Measurements from ENCODE around the gene CDK5RAP1.
A peak's percentile ranks its signal among the peaks of the same experiment; 100 is the strongest.
"Not testable (repeated sequence)": the region's sequence is repeated elsewhere in the genome, so short reads cannot be mapped to it uniquely, and the experiment has no call there.

The CDK5RAP1 gene

DNA sequence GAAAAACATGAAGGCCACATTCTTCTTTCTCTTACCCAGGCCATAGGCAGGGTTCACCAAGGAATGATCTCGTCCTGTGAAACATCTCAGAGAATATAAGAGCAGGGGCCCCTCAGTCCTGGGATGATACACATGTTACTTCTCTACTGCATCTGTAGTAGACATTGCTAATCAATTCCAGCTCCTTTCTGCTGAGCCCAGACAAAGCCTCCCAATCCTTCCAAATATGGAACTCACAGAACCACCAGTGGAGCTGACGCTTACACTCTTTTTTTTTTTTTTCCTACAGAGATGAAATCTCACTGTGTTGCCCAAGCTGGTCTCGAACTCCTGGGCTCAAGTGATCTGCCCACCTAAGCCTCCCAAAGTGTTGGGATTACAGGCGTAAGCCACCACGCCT lies 33.1 kb upstream of the CDK5RAP1 start:
- H3K27ac Mint-ChIP-seq, result no peak overlapping the region
- no peaks in the 10 kb centered on the region for H3K4me1 Mint-ChIP-seq (ENCODE audit: low read depth)
- no peak overlapping the region for H3K4me3 Mint-ChIP-seq
- no peaks in the 10 kb centered on the region for H3K27me3 Mint-ChIP-seq
- no peaks in the 10 kb centered on the region for H3K9me3 Mint-ChIP-seq
- no peaks in the 10 kb centered on the region for H3K36me3 Mint-ChIP-seq (ENCODE audit: low read depth)
- DNase-seq, result no peak

DNA sequence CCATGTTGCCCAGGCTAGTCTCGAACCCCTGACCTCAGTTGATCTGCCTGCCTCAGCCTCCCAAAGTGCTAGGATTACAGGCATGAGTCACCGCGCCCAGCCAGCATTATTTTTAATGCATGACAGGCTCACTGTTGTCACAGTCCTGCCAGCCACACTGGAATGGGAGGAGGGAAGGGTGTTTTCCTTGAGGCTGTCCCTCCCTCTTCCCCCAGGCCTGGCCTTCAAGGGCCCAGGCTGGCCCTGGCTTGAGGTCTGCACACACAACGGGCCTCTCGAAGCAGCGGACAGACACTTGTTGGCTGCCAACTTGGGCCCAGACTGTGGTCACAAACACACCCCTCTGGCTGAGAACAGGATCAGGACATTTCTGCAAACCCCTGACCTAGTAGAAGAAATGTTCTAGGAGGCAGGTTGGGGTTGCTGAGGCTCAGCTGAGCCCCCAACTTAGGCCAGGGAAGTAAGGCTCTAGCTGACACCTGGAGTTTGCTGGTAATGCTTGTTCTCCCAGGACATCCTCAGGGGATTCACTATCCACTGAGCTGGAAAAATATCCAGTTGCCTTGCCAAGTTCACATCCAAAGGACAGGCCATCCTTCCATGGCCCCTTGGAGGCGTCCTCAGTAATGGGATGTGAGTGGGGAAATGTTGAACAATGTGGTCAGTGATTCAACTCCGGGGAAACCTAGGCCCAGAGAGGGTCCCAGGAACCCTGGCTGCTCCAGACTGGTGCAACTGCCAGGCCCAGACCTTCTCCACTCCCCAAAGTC lies 32.3 kb upstream of the CDK5RAP1 start:
- Mint-ChIP-seq H3K36me3 (ENCODE audit: low read depth) (no peaks in the 10 kb centered on the region), H3K27ac (no peak overlapping the region), H3K27me3 (no peaks in the 10 kb centered on the region), H3K4me1 (ENCODE audit: low read depth) (no peaks in the 10 kb centered on the region), H3K4me3 (no peak overlapping the region), H3K9me3 (no peaks in the 10 kb centered on the region)
- no peak for DNase-seq

DNA sequence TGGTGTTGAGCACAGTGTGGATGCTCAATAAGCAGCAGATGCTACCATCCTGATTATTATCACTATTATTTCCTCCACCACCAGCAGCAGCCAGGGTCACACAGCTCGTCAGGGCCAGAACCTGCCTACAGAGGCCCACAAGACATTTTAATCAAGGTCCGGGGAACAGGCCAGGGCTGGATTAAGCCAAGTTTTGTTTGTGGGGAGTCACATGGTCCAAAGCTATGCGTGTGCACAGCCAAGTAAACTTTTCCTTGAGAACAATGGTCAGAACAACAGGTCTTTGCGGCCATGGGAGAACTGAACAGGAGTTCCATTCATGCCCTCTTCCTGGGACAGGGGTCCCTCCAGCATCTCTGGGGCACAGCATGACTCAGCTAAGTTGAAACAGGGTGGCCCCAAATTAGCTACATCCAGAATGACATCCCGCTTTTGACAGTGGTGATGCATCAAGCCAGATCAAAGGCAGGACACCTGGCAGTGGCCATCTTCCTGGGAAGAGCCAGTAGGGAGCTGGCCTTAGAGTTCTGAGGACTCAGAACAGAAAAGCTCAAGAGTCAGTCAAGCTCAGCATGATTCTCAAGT lies 30.6 kb upstream of the CDK5RAP1 start:
- Mint-ChIP-seq H3K27ac (no peak overlapping the region), H3K36me3 (ENCODE audit: low read depth) (no peaks in the 10 kb centered on the region), H3K4me1 (ENCODE audit: low read depth) (no peaks in the 10 kb centered on the region), H3K4me3 (no peak overlapping the region), H3K27me3 (no peaks in the 10 kb centered on the region), H3K9me3 (no peaks in the 10 kb centered on the region)
- DNase-seq, result no peak

DNA sequence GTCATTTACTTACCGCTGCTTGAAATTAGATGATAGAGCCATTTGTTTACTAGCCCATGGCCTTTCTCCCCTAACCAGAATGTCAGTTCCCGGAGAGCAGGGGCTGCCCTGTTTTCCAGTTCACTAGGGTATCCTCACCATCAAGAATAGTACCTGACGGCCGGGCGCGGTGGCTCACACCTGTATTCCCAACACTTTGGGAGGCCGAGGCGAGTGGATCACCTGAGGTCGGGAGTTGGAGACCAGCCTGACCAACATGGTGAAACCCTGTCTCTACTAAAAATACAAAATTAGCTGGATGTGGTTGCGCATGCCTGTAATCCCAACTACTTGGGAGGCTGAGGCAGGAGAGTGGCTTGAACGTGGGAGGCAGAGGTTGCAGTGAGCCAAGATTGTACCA lies 22.6 kb upstream of the CDK5RAP1 start:
- H3K27me3 Mint-ChIP-seq; H3K4me3 Mint-ChIP-seq; DNase-seq; H3K9me3 Mint-ChIP-seq; H3K27ac Mint-ChIP-seq; H3K36me3 Mint-ChIP-seq (ENCODE audit: low read depth); H3K4me1 Mint-ChIP-seq (ENCODE audit: low read depth): not testable (repeated sequence)

DNA sequence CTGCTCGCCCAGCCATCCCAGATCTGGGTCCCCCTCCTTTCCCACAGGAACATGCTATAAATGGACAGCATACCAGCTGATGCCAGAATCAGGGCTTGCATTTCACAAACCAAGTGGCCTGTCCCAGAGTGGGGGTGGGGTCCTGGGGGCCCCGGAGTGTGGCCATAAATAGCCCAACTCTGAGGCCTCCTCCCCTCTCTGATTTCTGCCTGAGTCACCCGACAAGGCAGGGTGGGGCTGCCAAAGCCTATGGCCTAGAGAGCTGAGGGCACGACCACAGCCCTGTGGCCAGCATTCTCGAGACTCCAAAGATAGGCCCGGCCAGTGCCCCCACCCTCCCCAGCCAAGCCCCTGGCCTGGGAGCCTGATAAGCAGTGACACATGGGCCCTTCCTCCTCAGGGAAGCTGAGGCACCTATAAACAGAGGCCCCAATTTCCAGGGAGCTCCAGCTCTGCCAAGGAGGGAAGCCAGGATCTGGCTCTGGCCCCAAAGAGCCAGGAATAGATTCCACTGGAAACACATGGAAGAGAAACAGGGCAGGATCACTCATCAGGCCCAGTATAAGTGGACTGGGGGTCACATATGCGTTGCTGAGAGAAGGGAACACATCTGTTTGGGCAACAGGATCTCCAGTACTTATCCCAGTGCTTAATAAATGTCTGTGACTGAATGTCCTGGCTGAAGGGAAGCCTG lies 22.0 kb upstream of the CDK5RAP1 start:
- Mint-ChIP-seq H3K4me1 (ENCODE audit: low read depth) (no peaks in the 10 kb centered on the region), H3K9me3 (no peaks in the 10 kb centered on the region), H3K27me3 (no peaks in the 10 kb centered on the region), H3K27ac (no peak overlapping the region), H3K4me3 (no peak overlapping the region), H3K36me3 (ENCODE audit: low read depth) (no peaks in the 10 kb centered on the region)
- DNase-seq, result no peak

DNA sequence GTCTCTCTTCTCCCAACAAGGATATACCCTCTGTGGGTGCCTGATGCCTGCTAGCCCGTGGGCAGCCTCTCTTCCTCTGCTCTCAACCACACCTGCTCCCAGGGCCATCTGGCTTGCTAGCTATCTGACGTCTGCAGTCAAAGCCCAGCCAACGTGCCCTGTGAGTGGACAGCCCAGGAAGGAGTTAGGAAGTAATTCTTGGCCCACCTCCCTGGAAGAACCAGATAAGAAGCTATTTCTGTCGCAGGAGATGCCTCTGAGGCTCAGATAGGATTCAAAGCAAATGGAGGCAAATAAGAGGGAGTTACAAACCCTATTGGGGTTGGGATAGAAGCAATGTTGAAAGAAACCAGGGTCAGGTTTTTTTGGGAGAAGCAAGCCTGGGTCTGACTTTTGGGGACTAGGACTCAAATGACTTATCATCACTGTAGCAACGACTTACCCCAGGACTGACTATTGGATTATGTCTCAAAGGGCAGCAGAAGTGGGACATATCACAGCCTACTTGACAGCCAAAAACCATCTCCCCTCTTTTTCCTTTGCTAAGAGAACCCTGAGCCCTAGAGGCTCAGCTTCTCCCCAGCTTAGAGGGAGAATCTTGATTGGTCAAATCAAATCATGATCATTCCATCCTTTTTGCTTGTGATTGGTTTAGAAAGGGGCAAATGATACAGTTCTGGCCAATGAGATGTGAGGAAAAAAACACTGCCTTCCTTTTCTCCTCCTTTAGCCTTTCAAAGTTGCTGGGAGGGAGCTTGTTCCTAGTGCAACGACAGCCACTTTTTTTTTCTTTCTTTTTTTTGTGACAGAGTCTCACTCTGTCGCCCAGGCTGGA lies 18.0 kb upstream of the CDK5RAP1 start:
- H3K36me3 Mint-ChIP-seq (ENCODE audit: low read depth), result no peaks in the 10 kb centered on the region
- DNase-seq, result no peak
- no peak overlapping the region for H3K27ac Mint-ChIP-seq
- no peaks in the 10 kb centered on the region for H3K9me3 Mint-ChIP-seq
- no peaks in the 10 kb centered on the region for H3K27me3 Mint-ChIP-seq
- H3K4me3 Mint-ChIP-seq, result no peak overlapping the region
- H3K4me1 Mint-ChIP-seq (ENCODE audit: low read depth), result no peaks in the 10 kb centered on the region

DNA sequence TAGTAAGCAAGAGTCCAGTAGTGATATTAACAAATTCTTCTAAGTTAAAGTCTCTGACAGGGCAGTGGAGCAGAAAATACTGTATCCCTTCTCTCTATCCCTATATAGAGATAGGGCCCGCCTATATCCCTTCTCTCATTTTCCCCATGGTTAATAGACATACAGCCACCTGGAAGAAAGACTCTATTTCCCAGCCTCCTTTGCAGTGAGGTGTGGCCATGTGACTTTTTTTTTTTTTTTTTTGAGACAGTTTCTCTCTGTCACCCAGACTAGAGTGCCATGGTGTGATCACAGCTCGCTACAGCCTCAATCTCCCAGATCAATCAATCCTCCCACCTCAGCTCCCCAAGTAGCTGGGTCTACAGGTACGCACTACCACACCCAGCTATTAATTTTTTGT lies 16.7 kb upstream of the CDK5RAP1 start:
- no peak overlapping the region for H3K4me3 Mint-ChIP-seq
- no peaks in the 10 kb centered on the region for H3K9me3 Mint-ChIP-seq
- no peak overlapping the region for H3K27ac Mint-ChIP-seq
- no peaks in the 10 kb centered on the region for H3K4me1 Mint-ChIP-seq (ENCODE audit: low read depth)
- H3K27me3 Mint-ChIP-seq, result no peaks in the 10 kb centered on the region
- no peaks in the 10 kb centered on the region for H3K36me3 Mint-ChIP-seq (ENCODE audit: low read depth)
- no peak for DNase-seq

DNA sequence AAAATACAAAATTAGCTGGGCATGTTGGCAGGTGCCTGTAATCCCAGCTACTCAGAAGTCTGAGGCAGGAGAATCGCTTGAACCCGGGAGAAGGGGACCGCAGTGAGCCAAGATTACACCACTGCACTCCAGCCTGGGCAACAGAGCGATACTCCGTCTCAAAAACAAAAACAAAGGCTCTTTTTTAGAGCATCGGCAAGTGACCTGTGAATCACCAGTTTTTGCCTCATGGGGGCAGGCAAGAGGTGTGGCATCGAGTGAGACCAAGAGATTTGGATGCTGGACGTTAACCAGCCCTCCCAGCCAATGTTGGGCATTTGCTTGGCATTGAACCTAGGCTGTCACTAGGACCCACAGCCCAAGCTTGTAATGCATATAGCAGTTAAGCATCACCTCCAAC lies 14.6 kb upstream of the CDK5RAP1 start:
- Mint-ChIP-seq H3K27me3 (no peaks in the 10 kb centered on the region), H3K36me3 (ENCODE audit: low read depth) (peaks cover 13% of the 10 kb centered on the region), H3K4me1 (ENCODE audit: low read depth) (no peaks in the 10 kb centered on the region), H3K27ac (no peak overlapping the region), H3K9me3 (no peaks in the 10 kb centered on the region), H3K4me3 (no peak overlapping the region)
- no peak for DNase-seq

DNA sequence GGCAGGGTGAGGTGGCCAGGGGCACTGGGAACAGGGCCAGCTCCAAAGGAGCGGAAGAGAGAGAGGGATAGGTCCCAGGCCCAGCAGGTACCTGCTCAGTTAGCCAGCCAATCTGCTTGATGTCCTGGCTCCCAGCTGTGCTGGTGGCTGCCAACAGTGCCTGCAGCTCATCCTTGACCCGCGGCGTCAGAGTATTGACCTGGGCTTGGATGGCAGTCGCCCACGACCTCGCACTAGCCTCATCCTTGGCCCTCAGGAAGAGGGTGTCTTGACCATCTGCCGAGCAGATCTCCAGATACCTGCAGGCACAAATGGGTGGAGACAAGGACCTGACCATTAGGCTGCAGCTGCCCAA lies 11.1 kb upstream of the CDK5RAP1 start:
- no peaks in the 10 kb centered on the region for H3K9me3 Mint-ChIP-seq
- H3K4me1 Mint-ChIP-seq (ENCODE audit: low read depth), result peaks cover 2% of the 10 kb centered on the region
- no peak overlapping the region for H3K27ac Mint-ChIP-seq
- H3K4me3 Mint-ChIP-seq, result no peak overlapping the region
- DNase-seq, result no peak
- H3K36me3 Mint-ChIP-seq (ENCODE audit: low read depth), result peaks cover 29% of the 10 kb centered on the region
- no peaks in the 10 kb centered on the region for H3K27me3 Mint-ChIP-seq

DNA sequence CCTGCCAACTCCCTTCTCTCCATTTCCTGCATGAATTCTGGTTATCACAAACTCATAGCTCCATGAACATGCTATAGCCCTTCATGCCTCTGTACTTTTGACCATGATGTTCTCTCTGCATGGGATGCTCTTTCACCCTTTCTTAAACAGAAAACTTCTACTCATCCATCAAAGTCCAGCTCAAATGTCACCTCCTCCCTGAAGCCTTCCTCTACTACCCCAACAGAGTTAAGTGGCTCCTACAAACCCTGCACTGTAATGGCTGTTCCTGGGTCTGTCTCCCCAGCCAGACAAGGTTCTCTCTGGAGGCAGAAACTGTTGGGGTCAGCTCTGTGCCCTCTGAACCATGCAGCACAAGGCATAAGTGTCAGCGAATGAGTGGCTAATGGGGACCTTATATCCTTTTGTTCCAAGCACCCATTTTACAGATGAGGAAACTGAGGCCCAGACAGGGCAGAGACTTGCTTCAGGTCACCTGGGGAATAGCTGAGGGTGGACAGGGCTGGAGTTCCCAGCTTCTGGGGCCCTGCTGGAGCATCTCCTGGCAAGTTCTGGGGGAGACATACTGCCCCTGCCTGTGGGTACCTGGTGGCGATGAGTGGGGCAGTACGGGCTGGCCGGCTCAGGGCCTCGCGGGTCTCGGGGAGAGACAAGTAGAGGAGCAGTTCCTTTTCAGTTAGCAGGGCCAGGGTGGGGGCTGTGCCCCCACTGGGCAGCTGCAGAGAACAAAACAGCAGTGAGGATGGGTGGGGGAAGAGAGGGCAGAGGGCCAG lies 10.6 kb upstream of the CDK5RAP1 start:
- DNase-seq, result no peak
- H3K36me3 Mint-ChIP-seq (ENCODE audit: low read depth), result peaks cover 35% of the 10 kb centered on the region
- no peaks in the 10 kb centered on the region for H3K27me3 Mint-ChIP-seq
- H3K4me1 Mint-ChIP-seq (ENCODE audit: low read depth), result peaks cover 7% of the 10 kb centered on the region
- no peak overlapping the region for H3K27ac Mint-ChIP-seq
- H3K4me3 Mint-ChIP-seq, result no peak overlapping the region
- no peaks in the 10 kb centered on the region for H3K9me3 Mint-ChIP-seq

DNA sequence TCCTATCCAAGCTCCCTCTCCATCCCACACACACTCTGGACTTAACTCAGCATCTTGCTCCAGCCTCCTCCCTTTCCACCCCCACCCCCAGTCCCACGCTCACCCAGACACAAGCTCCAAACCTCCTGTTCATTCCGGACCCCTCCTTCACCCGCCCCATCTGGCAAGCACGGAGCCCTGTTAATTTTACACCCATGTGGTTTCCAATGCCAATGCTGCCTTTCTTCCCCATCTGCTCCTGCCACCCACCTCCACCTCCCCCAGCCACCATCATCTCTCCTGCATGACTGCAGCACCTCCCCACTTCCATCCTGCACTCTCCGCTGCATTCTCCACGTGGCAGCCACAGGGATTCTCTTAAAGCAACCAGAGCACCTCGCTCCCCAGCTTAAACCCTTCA lies 9.9 kb upstream of the CDK5RAP1 start:
- Mint-ChIP-seq H3K4me3 (no peak overlapping the region), H3K4me1 (ENCODE audit: low read depth) (peaks cover 7% of the 10 kb centered on the region), H3K27me3 (no peaks in the 10 kb centered on the region), H3K9me3 (no peaks in the 10 kb centered on the region), H3K27ac (no peak overlapping the region), H3K36me3 (ENCODE audit: low read depth) (peaks cover 35% of the 10 kb centered on the region)
- no peak for DNase-seq

DNA sequence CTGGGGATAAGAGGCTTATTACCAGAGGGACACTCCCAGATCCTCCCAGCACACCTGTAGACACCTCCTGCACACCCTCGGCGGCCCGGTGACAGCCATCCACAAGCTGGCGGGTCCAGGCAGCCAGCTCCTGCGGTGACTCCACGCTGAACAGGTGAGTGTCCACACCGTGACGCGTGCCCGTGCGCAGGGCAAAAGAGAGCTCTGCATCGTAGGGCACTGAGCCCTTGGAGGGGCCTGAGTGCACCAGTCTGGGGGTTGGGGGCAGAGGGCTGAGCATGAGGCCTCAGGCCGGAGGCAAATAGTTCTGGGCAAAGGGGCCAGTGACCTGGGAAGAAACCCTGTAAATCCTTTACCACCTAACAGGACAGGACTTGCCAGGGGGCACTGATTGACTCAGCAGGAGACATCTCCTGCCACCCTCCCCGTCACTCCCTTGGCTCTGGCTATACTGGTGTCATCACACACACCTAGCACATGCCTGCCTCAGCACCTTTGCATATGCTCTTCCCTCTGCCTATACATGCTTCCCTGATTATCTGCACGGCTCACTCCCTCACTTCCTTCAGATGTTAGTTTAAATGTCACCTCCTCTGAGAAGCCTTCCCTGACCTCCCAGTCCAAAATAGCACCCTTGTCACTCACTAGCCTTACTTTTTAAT lies 8.9 kb upstream of the CDK5RAP1 start:
- H3K27ac Mint-ChIP-seq, result peak overlapping the region; percentile 12
- DNase-seq, result no peak
- H3K4me3 Mint-ChIP-seq, result no peak overlapping the region
- H3K4me1 Mint-ChIP-seq (ENCODE audit: low read depth), result peaks cover 7% of the 10 kb centered on the region
- no peaks in the 10 kb centered on the region for H3K9me3 Mint-ChIP-seq
- H3K36me3 Mint-ChIP-seq (ENCODE audit: low read depth), result peaks cover 40% of the 10 kb centered on the region
- H3K27me3 Mint-ChIP-seq, result no peaks in the 10 kb centered on the region

DNA sequence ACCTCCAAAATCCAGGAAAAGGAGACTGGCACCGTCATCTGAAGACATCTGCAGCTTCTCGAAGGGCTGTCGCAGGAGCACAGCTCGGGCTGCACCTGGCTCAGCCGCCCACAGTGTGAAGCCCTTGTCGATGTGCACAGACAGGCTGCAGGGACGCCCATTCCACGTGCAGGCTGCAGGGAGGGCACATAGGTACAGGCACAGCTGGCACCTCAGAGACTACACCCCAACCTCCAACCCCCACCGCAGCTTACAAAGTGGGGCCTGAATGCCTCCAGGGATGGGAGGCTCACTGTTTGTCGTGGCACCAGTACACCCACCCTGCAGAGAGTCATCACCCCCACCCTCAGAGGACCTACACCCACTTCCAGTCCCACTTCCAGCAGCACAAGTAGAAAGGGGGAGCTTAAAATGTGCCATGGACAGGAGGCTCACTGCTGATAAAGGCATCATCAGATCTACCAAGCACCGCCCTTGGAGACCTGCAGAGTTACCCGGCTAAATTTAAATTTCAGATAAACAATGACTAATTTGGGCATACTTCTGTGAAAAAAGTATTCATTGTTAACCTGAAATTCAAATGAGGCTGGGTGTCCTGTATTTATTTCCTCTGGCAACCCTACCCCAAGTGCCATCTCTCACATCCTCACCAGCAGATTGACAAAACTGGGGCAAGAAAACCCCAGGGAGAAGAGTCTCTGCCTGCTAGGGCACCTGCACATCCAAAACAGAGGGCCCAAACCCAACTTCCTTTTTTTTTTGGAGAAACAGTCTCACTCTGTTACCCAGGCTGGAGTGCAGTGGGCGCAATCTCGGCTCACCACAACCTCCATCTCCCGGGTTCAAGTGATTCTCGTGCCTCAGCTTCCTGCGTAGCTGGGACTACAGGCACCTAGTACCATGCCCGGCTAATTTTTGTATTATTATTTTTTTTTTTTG lies 7.7 kb upstream of the CDK5RAP1 start:
- Mint-ChIP-seq H3K27ac (no peak overlapping the region), H3K4me1 (ENCODE audit: low read depth) (peaks cover 9% of the 10 kb centered on the region), H3K9me3 (no peaks in the 10 kb centered on the region), H3K36me3 (ENCODE audit: low read depth) (peaks cover 47% of the 10 kb centered on the region), H3K27me3 (no peaks in the 10 kb centered on the region), H3K4me3 (no peak overlapping the region)
- DNase-seq, result no peak

All from activated T-cell treated with anti-CD3 and anti-CD28 coated beads, Interleukin-2, amount 50 U/mL, for 24 hours (primary cell).